Neural progenitor cell (in vitro differentiated cells): ENCODE data around the gene OR52N1.

Experiments used
- EZH2 ChIP-seq: fragments of 200-600 bp; sonication (generic); IDR thresholded peaks from 2 replicates; pipeline ENCODE4 v1.6.1; 2017; ENCODE audit warnings: antibody characterized with exemption, mild to moderate bottlenecking, moderate library complexity
- TF ChIP-seq, protein P1 (sequence below): fragments of 200-600 bp; sonication (generic); IDR thresholded peaks from 2 replicates; pipeline ENCODE4 v1.5.1; 2017; ENCODE audit warnings: antibody characterized with exemption, mild to moderate bottlenecking

GRCh38 chr11:5749836-5750235 lies 41.2 kb downstream of the OR52N1 start:
- TF ChIP-seq, protein P1, sequence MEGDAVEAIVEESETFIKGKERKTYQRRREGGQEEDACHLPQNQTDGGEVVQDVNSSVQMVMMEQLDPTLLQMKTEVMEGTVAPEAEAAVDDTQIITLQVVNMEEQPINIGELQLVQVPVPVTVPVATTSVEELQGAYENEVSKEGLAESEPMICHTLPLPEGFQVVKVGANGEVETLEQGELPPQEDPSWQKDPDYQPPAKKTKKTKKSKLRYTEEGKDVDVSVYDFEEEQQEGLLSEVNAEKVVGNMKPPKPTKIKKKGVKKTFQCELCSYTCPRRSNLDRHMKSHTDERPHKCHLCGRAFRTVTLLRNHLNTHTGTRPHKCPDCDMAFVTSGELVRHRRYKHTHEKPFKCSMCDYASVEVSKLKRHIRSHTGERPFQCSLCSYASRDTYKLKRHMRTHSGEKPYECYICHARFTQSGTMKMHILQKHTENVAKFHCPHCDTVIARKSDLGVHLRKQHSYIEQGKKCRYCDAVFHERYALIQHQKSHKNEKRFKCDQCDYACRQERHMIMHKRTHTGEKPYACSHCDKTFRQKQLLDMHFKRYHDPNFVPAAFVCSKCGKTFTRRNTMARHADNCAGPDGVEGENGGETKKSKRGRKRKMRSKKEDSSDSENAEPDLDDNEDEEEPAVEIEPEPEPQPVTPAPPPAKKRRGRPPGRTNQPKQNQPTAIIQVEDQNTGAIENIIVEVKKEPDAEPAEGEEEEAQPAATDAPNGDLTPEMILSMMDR = no peak
- no peak for TF ChIP-seq EZH2
